ENCODE results near the gene RAD54L.
A peak's percentile ranks its signal among the peaks of the same experiment; 100 is the strongest.
"Not testable (repeated sequence)": the region's sequence is repeated elsewhere in the genome, so short reads cannot be mapped to it uniquely, and the experiment has no call there.

Gene RAD54L

GRCh38 chr1:46285730-46286477 is 38.3 kb downstream of the RAD54L start:
- no peak for DNase-seq (ENCODE audit: low spot score)

DNA sequence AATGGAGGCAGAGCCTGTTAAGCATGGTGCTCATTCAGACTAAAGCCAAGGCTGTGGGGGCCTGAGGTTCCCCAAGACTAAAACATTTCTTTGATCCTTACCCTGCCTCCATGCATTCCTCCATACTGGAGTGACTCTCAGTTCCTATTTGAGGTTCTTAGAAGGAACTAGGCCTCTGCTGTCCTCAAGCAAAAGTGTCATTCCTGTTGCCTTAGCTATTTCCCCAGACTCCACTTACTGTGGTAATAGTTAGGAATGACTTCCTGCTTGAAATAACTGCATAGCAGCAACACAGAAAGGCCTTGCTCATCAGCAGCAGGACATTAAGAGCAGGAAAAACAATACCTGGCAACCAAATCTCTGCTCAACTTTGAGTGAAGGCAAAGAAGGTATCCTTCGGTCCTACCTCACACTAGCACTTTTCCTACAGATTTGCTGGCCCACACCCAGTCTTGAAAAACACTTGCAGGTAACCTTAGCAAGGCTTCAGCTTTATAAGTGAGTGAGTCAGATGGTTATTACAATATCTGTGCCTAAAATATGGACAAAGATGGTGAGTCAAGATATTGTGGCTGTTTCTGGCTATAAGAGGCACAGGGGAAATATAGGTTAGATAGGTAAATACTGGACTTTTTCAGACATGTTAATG is 41.0 kb downstream of the RAD54L start:
- no peak for DNase-seq (ENCODE audit: low spot score)

GRCh38 chr1:46289134-46289494 is 41.6 kb downstream of the RAD54L start:
- DNase-seq (ENCODE audit: low spot score), result no peak

DNA sequence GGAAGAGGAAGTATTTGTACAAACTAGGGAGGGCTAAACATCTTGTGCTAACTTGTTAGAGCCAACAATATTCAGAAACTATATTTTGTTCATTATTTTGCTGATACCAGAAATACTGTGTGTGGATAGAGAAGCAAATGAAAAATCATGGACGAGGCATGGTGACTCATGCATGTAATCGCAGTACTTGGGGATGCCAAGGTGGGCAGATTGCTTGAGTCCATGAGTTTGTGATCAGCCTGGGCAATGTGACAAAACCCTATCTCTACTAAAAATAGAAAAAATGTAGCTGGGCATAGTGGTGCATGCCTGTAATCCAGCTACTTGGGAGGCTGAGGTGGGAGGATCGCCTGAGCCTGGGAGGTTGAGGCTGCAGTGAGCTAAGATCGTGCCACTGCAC is 42.4 kb downstream of the RAD54L start:
- no peak for DNase-seq (ENCODE audit: low spot score)

- no peak for DNase-seq (ENCODE audit: low spot score)
Observed at GRCh38 chr1:46295306-46295705, 47.7 kb downstream of the RAD54L start.

DNA sequence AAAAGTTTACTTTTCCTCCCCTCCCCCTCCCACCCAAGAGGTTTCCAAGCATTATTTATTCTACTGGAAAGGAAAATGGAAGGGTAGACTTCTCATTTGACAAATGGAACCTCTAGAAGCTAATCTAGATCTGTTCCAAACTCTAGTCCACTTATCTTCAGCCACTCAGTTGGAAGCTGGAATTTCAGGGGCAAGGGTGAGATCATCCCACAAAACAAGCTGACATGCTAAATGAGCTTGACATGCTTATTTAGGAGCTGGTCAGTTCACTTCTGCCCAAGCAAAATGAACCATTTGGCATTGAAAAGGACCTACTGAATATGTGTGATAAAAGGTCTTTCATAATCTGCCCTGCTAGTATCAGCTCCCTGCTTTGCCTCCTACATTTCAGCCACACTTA is 50.8 kb downstream of the RAD54L start:
- DNase-seq (ENCODE audit: low spot score), result no peak

GRCh38 chr1:46300673-46301405 is 53.3 kb downstream of the RAD54L start:
- DNase-seq (ENCODE audit: low spot score), result no peak

GRCh38 chr1:46301406-46301807 is 53.8 kb downstream of the RAD54L start:
- DNase-seq (ENCODE audit: low spot score), result no peak

GRCh38 chr1:46301808-46302640 is 54.5 kb downstream of the RAD54L start:
- DNase-seq (ENCODE audit: low spot score), result no peak

GRCh38 chr1:46302641-46303037 is 55.1 kb downstream of the RAD54L start:
- DNase-seq (ENCODE audit: low spot score), result no peak

DNA sequence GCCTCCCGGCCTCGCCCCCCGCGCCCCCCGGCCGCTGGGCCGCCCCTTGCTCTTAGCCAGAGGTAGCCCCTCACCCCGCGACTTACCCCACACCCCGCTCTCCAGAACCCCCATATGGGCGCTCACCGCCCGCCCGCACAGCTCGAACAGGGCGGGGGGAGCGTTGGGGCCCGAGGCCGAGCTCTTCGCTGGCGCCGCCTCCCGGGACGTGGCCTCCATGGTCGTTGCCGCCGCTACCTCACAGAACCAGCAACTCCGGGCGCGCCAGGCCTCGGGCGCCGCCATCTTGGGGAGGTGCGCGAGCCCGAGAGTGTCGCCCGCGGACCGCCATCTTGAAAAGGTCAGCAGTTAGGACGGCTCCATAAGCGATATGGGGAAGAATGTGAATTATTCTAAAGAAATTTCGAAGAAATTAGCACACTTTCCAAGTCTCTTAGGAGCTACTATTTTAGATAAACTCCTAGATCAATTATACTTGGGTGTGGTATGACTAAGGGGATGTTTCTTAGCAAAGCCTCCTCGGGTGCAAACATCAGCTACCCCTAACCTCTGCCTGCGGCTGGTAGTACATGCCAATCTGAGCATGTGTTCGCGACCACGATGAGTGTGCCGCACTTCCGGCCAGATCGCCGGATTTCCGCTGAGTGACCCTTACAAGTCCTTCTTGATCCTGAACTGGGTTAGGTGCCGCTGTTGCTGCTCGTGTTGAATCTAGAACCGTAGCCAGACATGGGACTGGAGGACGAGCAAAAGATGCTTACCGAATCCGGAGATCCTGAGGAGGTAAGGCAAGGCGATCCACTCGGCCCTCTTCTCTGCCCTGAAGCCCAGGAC is 55.7 kb downstream of the RAD54L start, which contains the start of the genes LRRC41 and UQCRH:
Gene LRRC41, minus strand, starts transcription at position 579 of the 834 bp plus-strand sequence. Its CDS starts 294 bp downstream, at position 285.
Gene UQCRH, plus strand, starts transcription at position 661 of the 834 bp plus-strand sequence. Its CDS starts 69 bp downstream, at position 730.
- peak; percentile 91 for DNase-seq (ENCODE audit: low spot score)

- DNase-seq (ENCODE audit: low spot score), result no peak
Observed at GRCh38 chr1:46303872-46304326, 56.3 kb downstream of the RAD54L start.

DNA sequence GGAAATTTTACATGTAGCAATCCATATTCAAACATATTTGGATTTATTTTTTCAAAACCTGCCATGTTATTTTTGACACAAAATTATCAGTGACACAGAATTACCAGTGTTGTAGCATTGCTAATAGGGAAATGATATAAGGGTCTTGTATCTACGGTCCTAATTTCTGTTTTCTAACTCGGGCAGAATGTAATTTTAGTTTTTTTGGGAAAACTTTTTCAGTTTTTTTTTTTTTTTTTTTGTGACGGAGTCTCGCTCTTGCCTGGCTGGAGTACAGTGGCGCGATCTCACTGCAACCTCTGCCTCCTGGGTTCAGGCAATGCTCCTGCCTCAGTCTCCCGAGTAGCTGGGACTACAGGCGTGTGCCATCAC is 58.6 kb downstream of the RAD54L start:
- DNase-seq (ENCODE audit: low spot score), result no peak

- DNase-seq (ENCODE audit: low spot score), result no peak
Observed at GRCh38 chr1:46309401-46310159, 62.0 kb downstream of the RAD54L start.

GRCh38 chr1:46310321-46310720 is 62.8 kb downstream of the RAD54L start:
- no peak for DNase-seq (ENCODE audit: low spot score)

GRCh38 chr1:46315669-46316403 is 68.3 kb downstream of the RAD54L start:
- no peak for DNase-seq (ENCODE audit: low spot score)

DNA sequence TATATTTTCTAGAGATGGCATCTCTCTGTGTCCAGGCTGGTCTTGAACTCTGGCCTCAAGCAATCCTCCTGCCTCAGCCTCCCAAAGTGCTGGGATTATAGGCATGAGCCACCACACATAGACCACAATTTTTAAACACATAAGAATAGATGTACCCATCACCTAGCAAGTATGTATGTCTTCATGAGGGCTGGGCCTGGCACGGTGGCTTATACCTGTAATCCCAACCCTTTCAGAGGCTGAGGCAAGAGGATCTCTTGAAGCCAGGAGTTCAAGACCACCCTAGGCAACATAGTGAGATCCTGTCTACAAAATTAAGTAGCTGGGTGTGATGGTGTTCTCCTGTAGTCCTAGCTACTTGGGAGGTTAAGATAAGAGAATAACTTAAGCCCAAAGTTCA is 69.8 kb downstream of the RAD54L start:
- DNase-seq (ENCODE audit: low spot score), result no peak

DNA sequence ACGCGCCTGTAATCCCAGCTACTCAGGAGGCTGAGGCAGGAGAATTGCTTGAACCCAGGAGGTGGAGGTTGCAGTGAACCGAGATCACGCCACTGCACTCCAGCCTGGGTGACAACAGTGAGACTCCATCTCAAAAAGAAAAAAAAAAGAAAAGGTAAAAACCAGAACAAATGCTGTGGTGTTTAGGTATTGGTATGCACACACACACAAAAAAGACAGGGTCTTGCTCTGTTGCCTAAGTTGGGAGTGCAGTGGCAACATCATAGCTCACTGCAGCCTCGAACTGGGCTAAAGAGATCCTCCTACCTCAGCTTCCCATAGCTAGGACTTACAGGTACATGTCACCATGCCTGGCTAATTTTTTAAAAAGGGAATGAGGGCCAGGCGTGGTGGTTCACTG is 71.7 kb downstream of the RAD54L start:
- DNase-seq (ENCODE audit: low spot score), result not testable (repeated sequence)
